Measurements from ENCODE around the gene CUEDC2. TPM values are rescaled to one million over a fixed set of nuclear protein-coding genes. Genes with fewer than 3 reads are reported as not detected.

CUEDC2 gene
- total and polyA plus RNA-seq, 5 donors = 68.7 to 94.6 (median 73.1) TPM

DNA sequence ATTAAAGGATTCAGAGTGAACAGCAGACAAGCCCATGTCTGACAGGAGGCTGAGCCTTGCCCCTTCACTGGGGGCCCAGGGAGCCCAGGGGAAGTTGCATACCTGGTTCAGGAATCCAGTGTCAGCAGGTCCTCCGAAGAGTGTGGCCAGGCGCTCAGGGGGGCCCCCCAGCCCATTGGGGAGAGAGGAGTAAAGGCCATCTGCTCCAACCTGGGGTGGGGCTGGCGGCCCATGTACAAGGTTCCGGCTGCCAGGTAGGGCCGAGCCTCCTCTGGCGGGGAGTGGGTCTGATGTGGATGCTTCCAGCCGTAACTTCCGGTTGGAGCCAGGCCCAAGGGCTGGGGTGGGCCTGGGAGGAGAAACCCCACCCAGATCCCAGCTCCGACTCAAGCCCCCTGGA, 16.1 kb downstream of the CUEDC2 start:
- no peaks in the 10 kb centered on the region for H3K27me3 ChIP-seq (ENCODE audit: control insufficient read depth, insufficient read depth)
- H3K4me3 ChIP-seq (ENCODE audit: low read length) = no peak overlapping the region
- DNase-seq (peak in 1 of 3 donors; percentile 11), ATAC-seq (no peak)
- WGBS = 68% methylated on average over 9 of the region's 9 CpGs
- intact Hi-C loops (cut with DNase I) = no loop called here
- H3K9me3 ChIP-seq (ENCODE audit: control insufficient read depth, low read length) = no peaks in the 10 kb centered on the region
- peaks cover 3% of the 10 kb centered on the region for H3K4me1 ChIP-seq (ENCODE audit: control insufficient read depth, insufficient read depth, low read length)
- H3K27ac ChIP-seq (ENCODE audit: low read length) = no peak overlapping the region

DNA sequence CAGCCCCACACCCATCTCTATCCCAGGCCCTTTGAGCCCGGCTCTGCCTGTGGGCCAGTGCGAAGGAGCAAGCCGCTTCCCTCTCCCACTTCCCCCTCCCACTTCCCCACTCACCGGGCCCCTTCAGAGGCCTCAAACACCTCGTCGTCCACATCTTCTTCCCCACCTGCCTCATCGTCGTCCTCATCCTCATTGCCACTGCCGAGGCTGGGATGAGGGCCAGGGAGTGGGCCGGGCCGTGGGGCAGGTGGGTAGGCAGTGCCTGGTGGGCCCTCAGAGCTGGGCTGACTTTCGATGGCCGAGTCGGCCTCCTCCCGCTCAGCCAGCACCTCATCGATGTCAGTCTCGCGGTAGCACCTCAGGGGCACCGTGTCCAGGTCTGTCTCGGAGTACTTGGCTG, 17.6 kb downstream of the CUEDC2 start:
- H3K27me3 ChIP-seq (ENCODE audit: control insufficient read depth, insufficient read depth) = no peaks in the 10 kb centered on the region
- no peak for ATAC-seq
- peak in 1 of 3 donors; percentile 42 for DNase-seq
- no peak overlapping the region for H3K27ac ChIP-seq (ENCODE audit: low read length)
- intact Hi-C loops (cut with DNase I) = no loop called here
- no peaks in the 10 kb centered on the region for H3K9me3 ChIP-seq (ENCODE audit: control insufficient read depth, low read length)
- no peaks in the 10 kb centered on the region for H3K4me1 ChIP-seq (ENCODE audit: control insufficient read depth, insufficient read depth, low read length)
- no peak overlapping the region for H3K4me3 ChIP-seq (ENCODE audit: low read length)
- WGBS = 42% methylated on average over 20 of the region's 20 CpGs

DNA sequence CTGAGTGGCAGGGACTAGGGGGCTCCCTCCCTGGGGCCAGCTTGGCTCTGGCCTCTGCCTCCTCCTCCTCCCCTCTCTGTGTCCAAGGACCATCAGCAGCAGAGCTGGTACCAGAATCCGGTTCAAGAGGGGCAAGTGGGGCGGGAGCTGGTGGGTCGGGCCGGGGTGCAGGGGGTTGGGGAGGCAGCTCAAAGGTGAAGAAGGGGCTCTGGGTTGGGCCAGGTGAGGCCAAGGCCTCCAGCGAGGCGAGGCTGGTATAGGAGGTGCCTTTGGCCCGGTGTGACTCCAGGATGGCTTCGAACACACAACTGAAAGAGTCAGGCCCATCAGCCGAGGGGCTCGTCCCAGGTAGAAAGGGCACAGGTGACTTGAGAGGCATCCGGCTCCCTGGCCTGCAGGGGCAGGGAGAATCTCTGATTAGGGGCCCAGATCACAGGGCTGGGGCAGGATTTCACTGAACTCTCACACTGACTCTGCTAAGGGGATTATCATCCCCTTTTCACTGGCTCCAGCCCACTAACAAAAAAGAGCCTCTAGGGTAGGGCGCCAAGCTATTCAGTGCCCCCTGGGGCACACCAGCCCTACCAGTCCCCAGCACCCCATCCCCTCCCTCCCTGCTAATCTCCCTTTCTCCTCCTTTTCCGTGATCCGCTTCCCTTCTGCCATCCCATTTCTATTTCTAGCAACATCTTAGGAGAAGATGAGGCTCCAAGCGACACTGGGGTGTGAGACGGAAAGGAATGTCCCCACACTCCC, 18.4 kb downstream of the CUEDC2 start:
- DNase-seq (peak in 1 of 3 donors; percentile 50), ATAC-seq (no peak)
- Histone ChIP-seq H3K9me3 (ENCODE audit: control insufficient read depth, low read length) (no peaks in the 10 kb centered on the region), H3K4me3 (ENCODE audit: low read length) (no peak overlapping the region), H3K27me3 (ENCODE audit: control insufficient read depth, insufficient read depth) (no peaks in the 10 kb centered on the region), H3K4me1 (ENCODE audit: control insufficient read depth, insufficient read depth, low read length) (no peaks in the 10 kb centered on the region), H3K27ac (ENCODE audit: low read length) (no peak overlapping the region)
- intact Hi-C loops (cut with DNase I) = no loop called here
- 68% methylated on average over 16 of the region's 16 CpGs for WGBS

DNA sequence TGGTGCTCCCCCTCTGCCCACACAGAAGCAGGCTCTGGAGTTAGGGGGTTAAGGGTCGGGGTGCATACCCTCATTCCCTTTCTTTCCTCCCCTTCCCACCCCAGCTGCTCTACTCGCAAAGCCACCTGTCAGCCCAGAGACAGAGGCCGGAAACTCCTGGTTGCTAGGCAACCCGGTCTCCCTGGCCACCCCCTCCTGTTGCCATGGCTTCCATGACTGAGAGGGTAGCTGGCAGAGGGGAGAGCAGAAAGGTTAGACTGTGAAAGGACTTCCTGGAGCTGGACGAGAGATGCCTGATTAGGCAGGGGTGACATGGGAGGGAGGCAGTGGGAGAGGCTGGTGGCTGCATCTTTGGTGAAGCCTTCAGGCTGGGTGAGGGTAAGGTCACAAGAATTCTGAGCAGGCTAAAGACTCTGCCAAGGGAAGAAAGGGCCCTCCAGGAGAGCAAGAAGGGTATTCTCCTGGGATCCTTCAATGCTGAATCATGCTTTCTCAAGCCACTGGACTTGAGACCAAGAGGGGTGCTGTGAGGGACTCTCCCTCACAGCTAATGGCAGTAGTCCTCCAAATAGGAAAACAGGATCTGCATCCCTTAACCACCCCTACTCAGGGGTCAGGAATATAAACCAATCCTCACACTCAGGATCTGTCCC, 19.2 kb downstream of the CUEDC2 start:
- ATAC-seq (no peak), DNase-seq (peak in 1 of 3 donors; percentile 30)
- WGBS = 30% methylated on average over 5 of the region's 5 CpGs
- Histone ChIP-seq H3K27me3 (ENCODE audit: control insufficient read depth, insufficient read depth) (no peaks in the 10 kb centered on the region), H3K27ac (ENCODE audit: low read length) (no peak overlapping the region), H3K9me3 (ENCODE audit: control insufficient read depth, low read length) (no peaks in the 10 kb centered on the region), H3K4me3 (ENCODE audit: low read length) (no peak overlapping the region), H3K4me1 (ENCODE audit: control insufficient read depth, insufficient read depth, low read length) (no peaks in the 10 kb centered on the region)
- intact Hi-C loops (cut with DNase I) = no loop called here

DNA sequence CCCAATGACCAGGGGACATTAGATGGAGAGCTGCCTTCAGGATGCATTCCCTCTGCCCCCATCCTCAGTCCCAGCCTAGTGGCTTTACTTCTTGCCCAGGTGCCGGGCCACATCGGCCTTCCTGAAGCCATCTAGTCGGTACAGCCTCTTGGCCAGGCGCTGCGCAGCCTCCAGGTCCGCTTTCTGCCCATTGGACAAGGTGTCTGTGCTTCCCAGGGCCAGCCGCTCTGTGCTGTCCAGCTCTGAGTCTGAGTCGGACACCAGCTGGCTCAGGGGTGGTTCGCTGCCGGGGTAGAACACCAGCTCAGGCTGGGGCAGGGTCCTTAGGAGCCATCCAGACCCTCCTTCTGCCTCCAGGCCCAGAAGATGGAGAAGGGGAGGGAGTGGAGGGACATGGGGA, 20.1 kb downstream of the CUEDC2 start:
- 86% methylated on average over 10 of the region's 10 CpGs for WGBS
- intact Hi-C loops (cut with DNase I) = no loop called here
- no peak overlapping the region for H3K27ac ChIP-seq (ENCODE audit: low read length)
- DNase-seq = no peak
- no peak for ATAC-seq
- H3K4me3 ChIP-seq (ENCODE audit: low read length) = no peak overlapping the region
- no peaks in the 10 kb centered on the region for H3K9me3 ChIP-seq (ENCODE audit: control insufficient read depth, low read length)
- H3K27me3 ChIP-seq (ENCODE audit: control insufficient read depth, insufficient read depth) = no peaks in the 10 kb centered on the region
- H3K4me1 ChIP-seq (ENCODE audit: control insufficient read depth, insufficient read depth, low read length) = no peaks in the 10 kb centered on the region

DNA sequence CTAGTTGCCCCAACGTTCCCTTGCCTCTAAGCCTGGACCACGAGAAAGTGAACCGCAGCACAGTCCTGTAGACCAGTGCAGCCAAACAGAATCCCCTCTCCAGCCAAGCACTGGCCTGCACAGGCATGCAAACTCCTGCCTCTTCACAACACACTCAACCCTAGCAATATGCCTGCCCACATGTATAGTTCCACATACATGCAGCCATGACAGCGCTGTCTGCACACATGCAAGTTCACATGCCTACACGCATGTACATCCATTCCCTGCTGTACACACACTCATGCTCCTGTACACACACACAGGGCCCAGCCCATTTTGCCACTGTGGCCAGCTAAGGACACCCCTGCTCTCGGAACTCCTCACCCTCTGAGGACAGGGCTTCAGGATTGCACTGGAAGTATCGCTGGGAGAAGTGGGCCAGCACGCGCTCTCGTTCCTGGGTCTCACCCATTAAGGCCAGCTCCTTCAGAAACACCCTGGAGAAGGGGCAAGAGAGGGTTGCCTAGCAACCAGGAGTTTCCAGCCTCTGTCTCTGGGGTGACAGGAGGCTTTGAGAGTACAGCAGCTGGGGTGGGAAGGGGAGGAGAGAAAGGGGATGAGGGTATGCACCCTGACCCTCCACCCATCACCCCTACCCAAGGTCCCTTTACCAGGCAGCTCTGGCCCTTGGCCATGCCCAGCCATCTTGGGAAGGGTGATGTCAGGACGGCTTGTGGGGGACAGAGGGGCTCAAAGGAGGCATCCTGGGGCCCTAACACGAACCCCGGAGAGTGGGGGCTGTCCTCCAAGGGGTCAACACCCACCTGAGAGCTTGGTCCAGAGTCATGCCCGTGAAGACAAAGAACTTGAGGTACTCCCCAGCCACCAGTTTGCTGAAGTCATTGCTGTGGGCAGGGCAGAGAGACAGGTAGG, 20.8 kb downstream of the CUEDC2 start:
- WGBS = 79% methylated on average over 14 of the region's 14 CpGs
- intact Hi-C loops (cut with DNase I) = no loop called here
- Histone ChIP-seq H3K27me3 (ENCODE audit: control insufficient read depth, insufficient read depth) (no peaks in the 10 kb centered on the region), H3K9me3 (ENCODE audit: control insufficient read depth, low read length) (no peaks in the 10 kb centered on the region), H3K4me1 (ENCODE audit: control insufficient read depth, insufficient read depth, low read length) (no peaks in the 10 kb centered on the region), H3K27ac (ENCODE audit: low read length) (no peak overlapping the region), H3K4me3 (ENCODE audit: low read length) (no peak overlapping the region)
- ATAC-seq = no peak
- DNase-seq = peak in 1 of 3 donors; percentile 48

DNA sequence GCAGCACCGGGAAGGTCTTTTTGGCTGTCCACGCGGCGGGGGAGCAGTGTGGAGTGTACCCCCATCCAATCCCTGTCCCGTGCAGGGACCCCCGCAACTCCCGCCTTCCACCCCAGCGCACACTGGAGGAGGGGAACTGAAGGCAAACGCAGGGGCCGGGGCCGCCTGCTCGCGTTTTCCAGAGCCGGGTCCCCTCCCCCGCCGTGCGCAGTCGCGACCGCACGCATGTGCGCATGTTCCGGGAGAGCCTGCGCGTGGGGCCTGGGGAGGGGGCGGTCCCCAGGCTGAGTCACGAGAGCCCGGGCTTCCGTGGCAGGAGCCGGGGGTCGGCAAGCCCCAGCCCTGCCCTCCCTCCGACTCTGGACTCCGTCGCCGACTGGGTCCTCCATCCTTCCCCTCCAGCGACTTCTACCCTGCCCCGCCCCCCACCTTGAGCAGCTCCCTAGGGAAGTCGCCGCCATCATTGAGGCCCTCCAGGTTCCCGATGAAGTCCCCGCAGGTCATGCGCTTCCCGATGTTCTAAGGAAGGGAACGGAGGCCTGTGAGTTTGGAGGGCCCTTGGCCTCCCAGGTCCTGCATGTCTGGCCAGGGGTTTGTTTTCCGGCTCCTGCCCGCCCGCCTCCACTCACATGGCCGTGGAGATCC, 21.8 kb downstream of the CUEDC2 start:
- DNase-seq (peak; percentile 33 to 72 (median 63)), ATAC-seq (peak in 1 of 2 donors; percentile 39)
- Histone ChIP-seq H3K4me3 (ENCODE audit: low read length) (peak overlapping the region; percentile 6), H3K27ac (ENCODE audit: low read length) (no peak overlapping the region), H3K27me3 (ENCODE audit: control insufficient read depth, insufficient read depth) (no peaks in the 10 kb centered on the region), H3K4me1 (ENCODE audit: control insufficient read depth, insufficient read depth, low read length) (no peaks in the 10 kb centered on the region), H3K9me3 (ENCODE audit: control insufficient read depth, low read length) (no peaks in the 10 kb centered on the region)
- 2% methylated on average over 48 of the region's 48 CpGs for WGBS
- intact Hi-C loops (cut with DNase I) = no loop called here

DNA sequence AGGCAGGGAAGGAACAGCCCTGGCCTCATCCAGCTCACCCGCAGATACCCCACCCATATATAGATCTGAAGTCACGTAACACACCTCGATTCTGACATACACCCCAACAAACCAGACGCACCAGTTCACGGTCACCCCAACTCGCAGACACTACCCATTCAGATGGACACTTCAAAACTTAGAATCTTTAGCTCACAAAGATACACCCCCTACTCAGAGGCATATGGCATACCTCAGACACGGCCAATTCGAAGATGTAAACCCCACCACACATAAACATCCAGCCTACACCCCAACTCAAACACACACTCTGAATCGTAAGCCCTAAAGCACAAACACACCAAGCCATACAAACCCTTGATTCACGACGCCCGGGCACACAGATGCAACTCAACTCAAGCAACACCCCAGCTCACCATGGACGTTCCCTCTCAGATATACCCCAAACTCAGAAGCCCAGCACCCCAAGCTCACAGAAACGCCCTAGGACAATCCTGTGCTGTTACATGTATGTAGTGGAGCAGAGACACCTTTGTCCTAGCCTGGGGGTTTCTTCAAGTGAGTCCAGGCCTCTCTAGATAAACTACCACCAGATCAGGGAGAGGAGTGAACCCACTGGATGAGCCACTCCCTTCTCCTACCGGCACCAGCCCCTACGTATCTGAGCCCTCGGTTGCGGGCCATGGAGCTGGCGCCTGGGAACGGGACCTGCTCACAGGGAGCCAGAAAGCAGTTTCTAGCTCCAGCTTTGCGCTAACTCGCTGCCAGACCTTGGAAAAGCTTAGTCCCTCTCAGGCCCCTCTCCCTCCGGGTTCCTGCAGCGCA, 22.6 kb downstream of the CUEDC2 start:
- H3K27ac ChIP-seq (ENCODE audit: low read length) = no peak overlapping the region
- no peaks in the 10 kb centered on the region for H3K4me1 ChIP-seq (ENCODE audit: control insufficient read depth, insufficient read depth, low read length)
- intact Hi-C loops (cut with DNase I) = loop anchor here in 1 of 4 donors (10.0 kb wide), 1 partner anchor 175 kb away; no protein-coding TSS in a partner anchor
- no peaks in the 10 kb centered on the region for H3K27me3 ChIP-seq (ENCODE audit: control insufficient read depth, insufficient read depth)
- ATAC-seq (no peak), DNase-seq (peak in 1 of 3 donors; percentile 9)
- H3K4me3 ChIP-seq (ENCODE audit: low read length) = peak overlapping the region; percentile 58
- no peaks in the 10 kb centered on the region for H3K9me3 ChIP-seq (ENCODE audit: control insufficient read depth, low read length)
- 29% methylated on average over 24 of the region's 24 CpGs for WGBS

DNA sequence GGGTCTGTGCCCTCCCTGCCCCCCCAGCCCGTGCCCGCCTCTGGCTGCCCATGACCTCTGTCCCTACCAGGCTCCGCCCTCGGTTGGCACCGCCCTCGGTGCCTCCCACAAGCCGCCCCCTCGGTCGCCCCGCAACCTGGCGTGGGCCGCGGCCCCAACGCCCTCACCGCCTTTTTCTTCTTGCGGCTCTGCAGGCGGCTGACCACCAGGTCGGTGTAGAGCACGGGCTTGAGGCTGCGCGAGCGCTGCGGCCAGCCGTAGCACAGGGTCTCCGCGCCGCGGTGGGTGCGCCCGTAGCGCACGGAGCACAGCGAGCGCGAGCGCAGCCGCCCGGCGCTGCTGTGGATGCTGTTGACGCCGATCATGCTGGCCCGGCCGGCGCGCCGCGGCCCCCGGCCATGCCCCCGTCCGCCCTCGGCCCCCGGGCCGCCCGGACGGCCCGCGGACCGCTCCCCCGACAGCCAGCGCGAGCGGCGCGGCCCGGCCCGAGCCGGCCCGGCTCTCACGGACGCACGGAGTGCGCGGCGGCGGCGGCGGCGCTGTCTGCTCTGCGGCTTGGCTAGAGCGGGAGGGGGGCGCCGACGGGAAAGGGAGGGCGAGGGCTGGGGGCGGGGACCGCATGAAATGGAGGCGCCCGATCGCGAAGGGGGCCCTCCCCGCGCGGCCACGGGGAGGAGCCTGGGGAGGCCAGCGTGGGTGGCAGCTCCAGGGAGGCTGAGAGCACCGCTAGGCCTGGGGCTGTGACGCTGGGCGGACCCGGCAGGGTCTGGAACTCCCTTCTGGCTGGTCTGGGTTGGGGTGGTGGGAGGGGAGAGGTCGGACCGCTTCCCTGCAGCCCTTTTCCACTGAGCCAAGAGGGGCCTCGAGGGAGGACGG, 23.4 kb downstream of the CUEDC2 start:
- intact Hi-C loops (cut with DNase I) = loop anchor here in 1 of 4 donors (10.0 kb wide), 1 partner anchor 176 kb away; no protein-coding TSS in a partner anchor
- Histone ChIP-seq H3K27ac (ENCODE audit: low read length) (no peak overlapping the region), H3K4me1 (ENCODE audit: control insufficient read depth, insufficient read depth, low read length) (no peaks in the 10 kb centered on the region), H3K4me3 (ENCODE audit: low read length) (peak overlapping the region; percentile 58), H3K9me3 (ENCODE audit: control insufficient read depth, low read length) (no peaks in the 10 kb centered on the region), H3K27me3 (ENCODE audit: control insufficient read depth, insufficient read depth) (no peaks in the 10 kb centered on the region)
- peak in 2 of 3 donors; percentile 70 to 81 for DNase-seq
- peak; percentile 33 to 52 for ATAC-seq
- WGBS = under 1% methylated on average over 103 of the region's 103 CpGs
